ENCODE measurements around the gene ACOT7. TPM values are rescaled to one million over a fixed set of nuclear protein-coding genes. Genes with fewer than 3 reads are reported as not detected.
A peak's percentile ranks its signal among the peaks of the same experiment; 100 is the strongest.
"Not testable (repeated sequence)": the region's sequence is repeated elsewhere in the genome, so short reads cannot be mapped to it uniquely, and the experiment has no call there.

Gene ACOT7
- 17.9 and 23.1 TPM in 2 replicates for total RNA-seq

GRCh38 chr1:6393400-6394187 is at the start of gene ACOT7:
TSS of gene ACOT7 (minus strand) at chr1:6393767. CDS start at chr1:6393399, 368 bp downstream.
- DNase-seq (ENCODE audit: low read depth), result peak; percentile 55

GRCh38 chr1:6441586-6441985 is 48.0 kb upstream of the ACOT7 start:
- DNase-seq (ENCODE audit: low read depth), result no peak

- DNase-seq (ENCODE audit: low read depth), result no peak
Measured at GRCh38 chr1:6440198-6441126, 46.9 kb upstream of the ACOT7 start.

GRCh38 chr1:6438047-6438525 is 44.5 kb upstream of the ACOT7 start:
- DNase-seq (ENCODE audit: low read depth), result peak; percentile 60

GRCh38 chr1:6437012-6437700 is 43.6 kb upstream of the ACOT7 start:
- DNase-seq (ENCODE audit: low read depth), result peak; percentile 75

GRCh38 chr1:6436277-6436676 is 42.7 kb upstream of the ACOT7 start:
- not testable (repeated sequence) for DNase-seq (ENCODE audit: low read depth)

- DNase-seq (ENCODE audit: low read depth), result no peak
Measured at GRCh38 chr1:6435547-6435946, 42.0 kb upstream of the ACOT7 start.

- DNase-seq (ENCODE audit: low read depth), result no peak
Measured at GRCh38 chr1:6435129-6435528, 41.6 kb upstream of the ACOT7 start.

GRCh38 chr1:6434186-6434585 is 40.6 kb upstream of the ACOT7 start:
- no peak for DNase-seq (ENCODE audit: low read depth)

GRCh38 chr1:6431645-6432579 is 38.3 kb upstream of the ACOT7 start:
- DNase-seq (ENCODE audit: low read depth), result not testable (repeated sequence)

- peak; percentile 26 for DNase-seq (ENCODE audit: low read depth)
Measured at GRCh38 chr1:6429660-6430411, 36.3 kb upstream of the ACOT7 start.

GRCh38 chr1:6428453-6428852 is 34.9 kb upstream of the ACOT7 start:
- DNase-seq (ENCODE audit: low read depth), result not testable (repeated sequence)

- no peak for DNase-seq (ENCODE audit: low read depth)
Measured at GRCh38 chr1:6427441-6428390, 34.1 kb upstream of the ACOT7 start.

GRCh38 chr1:6426972-6427350 is 33.4 kb upstream of the ACOT7 start:
- no peak for DNase-seq (ENCODE audit: low read depth)

- no peak for DNase-seq (ENCODE audit: low read depth)
Measured at GRCh38 chr1:6426277-6426971, 32.9 kb upstream of the ACOT7 start.

GRCh38 chr1:6425658-6426057 is 32.1 kb upstream of the ACOT7 start:
- no peak for DNase-seq (ENCODE audit: low read depth)

- no peak for DNase-seq (ENCODE audit: low read depth)
Measured at GRCh38 chr1:6424619-6425593, 31.3 kb upstream of the ACOT7 start, which contains the start of gene ESPN. TSS of gene ESPN (plus strand) at chr1:6424776. CDS start at chr1:6424956, 180 bp downstream.

Data from renal cortical epithelial cell (primary cell).